ENCODE data around the gene ADCK1. TPM values are rescaled to one million over a fixed set of nuclear protein-coding genes. Genes with fewer than 3 reads are reported as not detected.

ADCK1 gene
- polyA plus RNA-seq, 1 donor from 2014 or later, result 13.6 TPM

GRCh38 chr14:77936138-77936639 lies 136.3 kb downstream of the ADCK1 start:
- TF ChIP-seq CTCF (IDR thresholded peaks at IDR 0.05; ENCODE audit: poor library complexity, severe bottlenecking), result no peak
- TF ChIP-seq EP300 (conservative IDR thresholded peaks at IDR 0.05; ENCODE audit: poor library complexity, severe bottlenecking), result no peak
- no peak for TF ChIP-seq EZH2 (IDR thresholded peaks at IDR 0.05; ENCODE audit: borderline replicate concordance, insufficient read depth, low read length, poor library complexity, severe bottlenecking)
- TF ChIP-seq REST (IDR thresholded peaks at IDR 0.05; ENCODE audit: borderline replicate concordance), result no peak
- Histone ChIP-seq H3K36me3 (ENCODE audit: insufficient read depth, low read length) (no peaks in the 10 kb centered on the region), H3K9me2 (ENCODE audit: insufficient read depth, low read length) (no peaks in the 10 kb centered on the region), H2AFZ (ENCODE audit: low read depth, low read length) (no peak overlapping the region), H3K27ac (ENCODE audit: low read length) (no peak overlapping the region), H3K79me2 (replicated peaks; ENCODE audit: insufficient read depth, low read length) (no peaks in the 10 kb centered on the region), H3K4me3 (ENCODE audit: low read length) (no peak overlapping the region), H3K9ac (ENCODE audit: low read length) (no peak overlapping the region), H3K9me3 (ENCODE audit: low read length) (peaks cover 5% of the 10 kb centered on the region), H3F3A (ENCODE audit: insufficient read depth, low read length, poor library complexity, severe bottlenecking) (no peaks in the 10 kb centered on the region), H3K27me3 (ENCODE audit: insufficient read depth, low read depth, low read length) (no peaks in the 10 kb centered on the region), H4K20me1 (ENCODE audit: insufficient read depth) (no peaks in the 10 kb centered on the region), H3K4me2 (ENCODE audit: low read length) (no peak overlapping the region)

- Histone ChIP-seq H3K4me2 (ENCODE audit: low read length) (no peak overlapping the region), H3K27me3 (ENCODE audit: insufficient read depth, low read depth, low read length) (no peaks in the 10 kb centered on the region), H3F3A (ENCODE audit: insufficient read depth, low read length, poor library complexity, severe bottlenecking) (no peaks in the 10 kb centered on the region), H2AFZ (ENCODE audit: low read depth, low read length) (no peak overlapping the region), H3K4me3 (ENCODE audit: low read length) (no peak overlapping the region), H3K9ac (ENCODE audit: low read length) (no peak overlapping the region), H3K9me2 (ENCODE audit: insufficient read depth, low read length) (no peaks in the 10 kb centered on the region), H3K27ac (ENCODE audit: low read length) (no peak overlapping the region), H4K20me1 (ENCODE audit: insufficient read depth) (no peaks in the 10 kb centered on the region), H3K36me3 (ENCODE audit: insufficient read depth, low read length) (no peaks in the 10 kb centered on the region), H3K79me2 (replicated peaks; ENCODE audit: insufficient read depth, low read length) (no peaks in the 10 kb centered on the region), H3K9me3 (ENCODE audit: low read length) (no peaks in the 10 kb centered on the region)
- no peak for TF ChIP-seq RAD21 (conservative IDR thresholded peaks at IDR 0.05)
- TF ChIP-seq CTCF (IDR thresholded peaks at IDR 0.05; ENCODE audit: poor library complexity, severe bottlenecking), result no peak
- TF ChIP-seq REST (IDR thresholded peaks at IDR 0.05; ENCODE audit: borderline replicate concordance), result no peak
- TF ChIP-seq MXI1 (conservative IDR thresholded peaks at IDR 0.05; ENCODE audit: poor library complexity, severe bottlenecking), result no peak
- TF ChIP-seq POLR2AphosphoS5 (IDR thresholded peaks at IDR 0.05), result no peak
- TF ChIP-seq SMC3 (conservative IDR thresholded peaks at IDR 0.05; ENCODE audit: poor library complexity), result no peak
These were observed 147.5 kb downstream of the ADCK1 start for GRCh38 chr14:77947372-77947771.

Measured in neural cell (in vitro differentiated cells).